ENCODE data around the gene GOLGA6D.
"Not testable (repeated sequence)": the region's sequence is repeated elsewhere in the genome, so short reads cannot be mapped to it uniquely, and the experiment has no call there.

Gene GOLGA6D

GRCh38 chr15:75284152-75284551 is 1.5 kb downstream of the GOLGA6D start:
- not testable (repeated sequence) for DNase-seq

GRCh38 chr15:75293660-75294059 is 11.0 kb downstream of the GOLGA6D start:
- not testable (repeated sequence) for DNase-seq

- DNase-seq = not testable (repeated sequence)
Observed at GRCh38 chr15:75298541-75299310, 16.1 kb downstream of the GOLGA6D start.

GRCh38 chr15:75299311-75299688 is 16.7 kb downstream of the GOLGA6D start:
- not testable (repeated sequence) for DNase-seq

GRCh38 chr15:75300026-75300425 is 17.4 kb downstream of the GOLGA6D start:
- DNase-seq = not testable (repeated sequence)

GRCh38 chr15:75302318-75302717 is 19.7 kb downstream of the GOLGA6D start:
- no peak for DNase-seq

- not testable (repeated sequence) for DNase-seq
Observed at GRCh38 chr15:75302753-75303152, 20.1 kb downstream of the GOLGA6D start.

GRCh38 chr15:75306188-75306587 is 23.6 kb downstream of the GOLGA6D start:
- DNase-seq = no peak

GRCh38 chr15:75307778-75308390 is 25.2 kb downstream of the GOLGA6D start:
- no peak for DNase-seq

- no peak for DNase-seq
Observed at GRCh38 chr15:75309711-75310110, 27.1 kb downstream of the GOLGA6D start.

- DNase-seq = not testable (repeated sequence)
Observed at GRCh38 chr15:75312548-75312947, 29.9 kb downstream of the GOLGA6D start.

- DNase-seq = no peak
Observed at GRCh38 chr15:75313116-75313845, 30.6 kb downstream of the GOLGA6D start.

- DNase-seq = no peak
Observed at GRCh38 chr15:75314552-75315290, 32.1 kb downstream of the GOLGA6D start.

GRCh38 chr15:75319231-75319897 is 36.7 kb downstream of the GOLGA6D start:
- DNase-seq = not testable (repeated sequence)

- DNase-seq = no peak
Observed at GRCh38 chr15:75321711-75322110, 39.1 kb downstream of the GOLGA6D start.

- DNase-seq = no peak
Observed at GRCh38 chr15:75325922-75326321, 43.3 kb downstream of the GOLGA6D start.

GRCh38 chr15:75327005-75327404 is 44.4 kb downstream of the GOLGA6D start:
- DNase-seq = no peak

- no peak for DNase-seq
Observed at GRCh38 chr15:75327491-75327890, 44.9 kb downstream of the GOLGA6D start.

- DNase-seq = no peak
Observed at GRCh38 chr15:75328493-75329314, 46.1 kb downstream of the GOLGA6D start.

- DNase-seq = no peak
Observed at GRCh38 chr15:75329571-75329970, 46.9 kb downstream of the GOLGA6D start.

- not testable (repeated sequence) for DNase-seq
Observed at GRCh38 chr15:75332093-75332492, 49.5 kb downstream of the GOLGA6D start.
